ENCODE results near the gene NTSR2. TPM values are rescaled to one million over a fixed set of nuclear protein-coding genes. Genes with fewer than 3 reads are reported as not detected.

Gene NTSR2
- total and polyA plus RNA-seq, 12 donors = 0.10 to 0.15 TPM; not detected in 10

DNA sequence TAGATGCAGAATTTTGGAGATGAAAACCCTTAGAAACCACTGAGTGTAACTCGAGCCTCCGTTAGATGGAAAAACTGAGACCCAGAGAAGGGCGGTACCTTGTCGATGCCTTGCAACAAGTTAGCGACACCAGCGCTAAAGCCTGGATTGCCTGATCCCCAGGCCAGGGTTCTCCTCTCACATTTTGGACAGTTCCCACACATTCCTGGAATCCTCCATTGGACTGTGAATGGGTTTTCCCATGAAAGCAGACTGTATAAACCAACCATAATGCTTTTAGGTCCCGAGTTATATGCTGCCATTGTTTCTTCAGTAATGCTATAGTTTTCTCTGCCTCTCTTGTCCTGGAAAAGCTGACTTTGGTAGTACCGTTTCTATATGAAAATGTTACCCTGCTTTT, 39.3 kb upstream of the NTSR2 start:
- Histone ChIP-seq H3K27me3 (no peaks in the 10 kb centered on the region), H3K4me1 (peaks cover 0 to 19% (median 8%) of the 10 kb centered on the region in 9 donors), H3K36me3 (no peaks in the 10 kb centered on the region), H3K9me3 (no peaks in the 10 kb centered on the region), H3K4me3 (no peak overlapping the region), H3K27ac (no peak overlapping the region)
- intact Hi-C loops (cut with DNase I) = no loop called here
- TF ChIP-seq, protein P1, sequence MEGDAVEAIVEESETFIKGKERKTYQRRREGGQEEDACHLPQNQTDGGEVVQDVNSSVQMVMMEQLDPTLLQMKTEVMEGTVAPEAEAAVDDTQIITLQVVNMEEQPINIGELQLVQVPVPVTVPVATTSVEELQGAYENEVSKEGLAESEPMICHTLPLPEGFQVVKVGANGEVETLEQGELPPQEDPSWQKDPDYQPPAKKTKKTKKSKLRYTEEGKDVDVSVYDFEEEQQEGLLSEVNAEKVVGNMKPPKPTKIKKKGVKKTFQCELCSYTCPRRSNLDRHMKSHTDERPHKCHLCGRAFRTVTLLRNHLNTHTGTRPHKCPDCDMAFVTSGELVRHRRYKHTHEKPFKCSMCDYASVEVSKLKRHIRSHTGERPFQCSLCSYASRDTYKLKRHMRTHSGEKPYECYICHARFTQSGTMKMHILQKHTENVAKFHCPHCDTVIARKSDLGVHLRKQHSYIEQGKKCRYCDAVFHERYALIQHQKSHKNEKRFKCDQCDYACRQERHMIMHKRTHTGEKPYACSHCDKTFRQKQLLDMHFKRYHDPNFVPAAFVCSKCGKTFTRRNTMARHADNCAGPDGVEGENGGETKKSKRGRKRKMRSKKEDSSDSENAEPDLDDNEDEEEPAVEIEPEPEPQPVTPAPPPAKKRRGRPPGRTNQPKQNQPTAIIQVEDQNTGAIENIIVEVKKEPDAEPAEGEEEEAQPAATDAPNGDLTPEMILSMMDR (IDR thresholded peaks at IDR 0.05) = no peak
- no peak for DNase-seq
- no peak for ATAC-seq
- 91 to 94% methylated on average over 8 of the region's 8 CpGs for WGBS, 2 donors

DNA sequence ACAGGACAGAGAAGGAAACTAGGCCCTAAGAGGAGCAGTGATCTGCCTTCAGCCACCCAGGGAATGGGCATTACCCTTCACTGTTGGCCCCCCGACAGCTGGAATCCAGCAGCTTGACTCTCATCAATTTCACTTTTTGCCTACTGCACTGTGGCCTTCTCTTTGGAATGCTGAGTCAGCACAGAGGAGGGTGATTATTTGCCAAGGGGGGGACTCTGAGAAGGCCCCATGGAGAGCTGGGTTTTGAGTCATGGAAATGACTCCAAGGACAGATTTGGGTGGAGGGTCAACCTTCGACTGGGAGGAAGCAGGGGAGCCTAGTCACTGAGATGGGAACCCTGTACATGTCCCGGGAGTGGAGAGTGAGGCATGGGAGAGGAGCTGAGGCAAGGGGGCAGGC, 38.1 kb upstream of the NTSR2 start:
- no peak overlapping the region for H3K4me3 ChIP-seq
- TF ChIP-seq, protein P1 (IDR thresholded peaks at IDR 0.05) = no peak

DNA sequence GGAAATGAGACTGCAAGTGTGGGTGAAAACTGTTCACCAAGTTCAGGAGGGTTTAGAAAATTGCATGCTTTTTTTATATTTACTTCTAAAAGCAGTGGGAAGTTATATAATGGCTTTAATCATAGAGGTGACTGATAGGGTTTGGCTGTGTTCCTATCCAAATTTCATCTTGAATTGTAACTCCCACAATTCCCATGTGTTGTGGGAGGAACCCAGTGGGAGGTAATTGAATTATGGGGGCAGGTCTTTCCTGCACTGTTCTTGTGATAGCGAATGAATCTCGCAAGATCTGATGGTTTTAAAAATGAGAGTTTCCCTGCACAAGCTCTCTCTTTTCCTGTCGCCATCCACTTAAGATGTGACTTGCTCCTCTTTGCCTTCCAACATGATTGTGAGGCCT, 35.7 kb upstream of the NTSR2 start:
- 88 to 91% methylated on average over 3 of the region's 3 CpGs for WGBS, 2 donors
- Histone ChIP-seq H3K27ac (no peak overlapping the region), H3K4me1 (peaks cover 0 to 15% (median 2%) of the 10 kb centered on the region in 9 donors), H3K4me3 (no peak overlapping the region), H3K36me3 (no peaks in the 10 kb centered on the region), H3K27me3 (no peaks in the 10 kb centered on the region), H3K9me3 (no peaks in the 10 kb centered on the region)
- ATAC-seq (no peak), DNase-seq (no peak)
- TF ChIP-seq, protein P1 (IDR thresholded peaks at IDR 0.05) = no peak
- intact Hi-C loops (cut with DNase I) = no loop called here

More for the DNA sequence above, 38.1 kb upstream of the NTSR2 start:
- no peaks in the 10 kb centered on the region for H3K36me3 ChIP-seq
- H3K27ac ChIP-seq = no peak overlapping the region
- no peaks in the 10 kb centered on the region for H3K27me3 ChIP-seq
- no peak for DNase-seq
- no peak for ATAC-seq
- H3K4me1 ChIP-seq = peaks cover 0 to 19% (median 8%) of the 10 kb centered on the region in 9 donors
- intact Hi-C loops (cut with DNase I) = no loop called here
- no peaks in the 10 kb centered on the region for H3K9me3 ChIP-seq
- 93 to 95% methylated on average over 3 of the region's 3 CpGs for WGBS, 2 donors

DNA sequence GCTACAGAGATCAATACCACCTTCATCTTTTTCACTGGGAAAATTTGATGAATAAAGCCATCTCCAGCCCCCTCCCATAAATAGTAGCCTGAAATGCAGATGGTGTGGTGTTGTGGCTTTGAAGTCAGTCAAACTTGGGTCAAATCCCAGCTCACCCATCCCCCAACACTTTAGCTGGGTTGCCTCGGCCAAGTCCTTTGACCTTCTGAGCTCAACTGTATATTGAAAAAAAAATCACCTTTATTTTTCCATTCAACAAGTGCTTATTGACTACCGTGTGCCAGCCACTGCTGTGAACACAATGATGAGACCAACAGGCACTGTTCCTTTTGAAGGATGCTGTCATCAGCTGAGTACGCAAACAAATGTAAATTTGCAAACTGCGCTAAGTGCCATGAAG, 35.1 kb upstream of the NTSR2 start:
- H3K27me3 ChIP-seq = no peaks in the 10 kb centered on the region
- H3K27ac ChIP-seq = no peak overlapping the region
- H3K9me3 ChIP-seq = no peaks in the 10 kb centered on the region
- intact Hi-C loops (cut with DNase I) = no loop called here
- TF ChIP-seq, protein P1 (IDR thresholded peaks at IDR 0.05) = no peak
- no peak for DNase-seq
- H3K36me3 ChIP-seq = no peaks in the 10 kb centered on the region
- H3K4me1 ChIP-seq = peaks cover 0 to 11% (median 0%) of the 10 kb centered on the region in 9 donors
- 86 to 88% methylated on average over 4 of the region's 4 CpGs for WGBS, 2 donors
- no peak for ATAC-seq
- H3K4me3 ChIP-seq = no peak overlapping the region
